GM23338 (cell line): ENCODE data around the gene RAB13. TPM values are rescaled to one million over a fixed set of nuclear protein-coding genes. Genes with fewer than 3 reads are reported as not detected.

Source experiments
- ATAC-seq: fragments of 200-7000 bp; cut with Tn5 transposase; 3 replicates; pipeline ENCODE4 v1.9.1; 2020
- DNase-seq: peaks from one replicate; pipeline ENCODE4 v3.0.0-alpha.2; 2015; ENCODE audit warnings: low spot score
- H2AFZ ChIP-seq: fragments of 200-600 bp; sonication (generic); 2 replicates; pipeline ENCODE4 v1.8.0; 2016; ENCODE audit warnings: antibody characterized with exemption, mild to moderate bottlenecking, moderate library complexity
- H3F3A ChIP-seq: fragments of 200-600 bp; sonication (generic); replicated peaks from 2 replicates; pipeline ENCODE4 v1.8.0; 2017; ENCODE audit warnings: antibody characterized with exemption, mixed run types, low read depth
- H3K27ac ChIP-seq: fragments of 200-600 bp; sonication (generic); 2 replicates; pipeline ENCODE4 v1.6.1; 2016; ENCODE audit warnings: low read depth
- H3K27me3 ChIP-seq: fragments of 200-600 bp; sonication (generic); 2 replicates; pipeline ENCODE4 v1.8.0; 2016; ENCODE audit warnings: mild to moderate bottlenecking, mixed run types, moderate library complexity; ENCODE audit not compliant: insufficient read depth
- H3K36me3 ChIP-seq: fragments of 200-600 bp; sonication (generic); 2 replicates; pipeline ENCODE4 v1.8.0; 2016; ENCODE audit warnings: mild to moderate bottlenecking; ENCODE audit not compliant: insufficient read depth
- H3K4me1 ChIP-seq: fragments of 200-600 bp; sonication (generic); 2 replicates; pipeline ENCODE4 v1.8.0; 2016; ENCODE audit warnings: mild to moderate bottlenecking, moderate library complexity; ENCODE audit not compliant: insufficient read depth
- H3K4me2 ChIP-seq: fragments of 200-600 bp; sonication (generic); 2 replicates; pipeline ENCODE4 v1.7.1; 2017; ENCODE audit warnings: mixed run types
- H3K4me3 ChIP-seq: fragments of 200-600 bp; sonication (generic); 2 replicates; pipeline ENCODE4 v1.6.1; 2016; ENCODE audit warnings: mixed run types
- H3K79me2 ChIP-seq: fragments of 200-600 bp; sonication (generic); replicated peaks from 2 replicates; pipeline ENCODE4 v1.8.0; 2017; ENCODE audit warnings: mild to moderate bottlenecking; ENCODE audit not compliant: insufficient read depth
- H3K9me2 ChIP-seq: fragments of 200-600 bp; sonication (generic); 2 replicates; pipeline ENCODE4 v1.8.0; 2017; ENCODE audit not compliant: insufficient read depth
- H4K20me1 ChIP-seq: fragments of 200-600 bp; sonication (generic); replicated peaks from 2 replicates; pipeline ENCODE4 v1.8.0; 2017; ENCODE audit warnings: mild to moderate bottlenecking; ENCODE audit not compliant: insufficient read depth
- H3K27ac Mint-ChIP-seq: 2 replicates; pipeline ENCODE4 v1.8.0; 2020; ENCODE audit warnings: inconsistent platforms, mild to moderate bottlenecking, moderate library complexity, mixed read lengths
- H3K27me3 Mint-ChIP-seq: 3 replicates; pipeline ENCODE4 v1.8.0; 2022; ENCODE audit warnings: low read depth, mild to moderate bottlenecking, moderate library complexity, mixed read lengths, inconsistent platforms; ENCODE audit not compliant: insufficient read depth, poor library complexity
- H3K36me3 Mint-ChIP-seq: 3 replicates; pipeline ENCODE4 v1.8.0; 2021; ENCODE audit warnings: low read depth, mild to moderate bottlenecking, inconsistent platforms, moderate library complexity, mixed read lengths
- H3K4me1 Mint-ChIP-seq: 3 replicates; pipeline ENCODE4 v1.8.0; 2020; ENCODE audit warnings: mild to moderate bottlenecking, inconsistent platforms, mixed read lengths
- H3K4me3 Mint-ChIP-seq: 3 replicates; pipeline ENCODE4 v1.8.0; 2021; ENCODE audit warnings: moderate library complexity, mild to moderate bottlenecking, inconsistent platforms, mixed read lengths
- H3K9me3 Mint-ChIP-seq: 3 replicates; pipeline ENCODE4 v1.8.0; 2020; ENCODE audit warnings: moderate library complexity, mild to moderate bottlenecking, inconsistent platforms, mixed read lengths
- CREB1 ChIP-seq: fragments of 250-450 bp; sonication (Bioruptor Pico); IDR thresholded peaks from 2 replicates; pipeline ENCODE4 v1.5.0; 2020; ENCODE audit warnings: low read depth, mild to moderate bottlenecking, moderate library complexity
- ETS1 ChIP-seq: IDR thresholded peaks from 2 replicates; pipeline ENCODE4 v1.6.1; 2016; ENCODE audit warnings: antibody characterized with exemption
- EZH2 ChIP-seq: fragments of 200-600 bp; sonication (generic); IDR thresholded peaks from one replicate; pipeline ENCODE4 v1.8.0; 2017; ENCODE audit warnings: antibody characterized with exemption, mild to moderate bottlenecking, low read depth; ENCODE audit not compliant: unreplicated experiment
- NANOG ChIP-seq: IDR thresholded peaks from 2 replicates; pipeline ENCODE4 v1.6.1; 2016; ENCODE audit warnings: antibody characterized with exemption, borderline replicate concordance
- REST ChIP-seq: IDR thresholded peaks from one replicate; pipeline ENCODE4 v1.6.1; 2018; ENCODE audit warnings: antibody characterized with exemption; ENCODE audit not compliant: unreplicated experiment
- ZNF114 ChIP-seq: fragments of 250-450 bp; sonication (Bioruptor Pico); IDR thresholded peaks from 2 replicates; pipeline ENCODE4 v1.5.0; 2020; ENCODE audit warnings: mild to moderate bottlenecking, moderate library complexity
- ZNF331 ChIP-seq: fragments of 250-450 bp; sonication (Bioruptor Pico); IDR thresholded peaks from 2 replicates; pipeline ENCODE4 v1.5.0; 2020; ENCODE audit warnings: low read depth, mild to moderate bottlenecking, moderate library complexity
- ZNF462 ChIP-seq: fragments of 250-450 bp; sonication (Bioruptor Pico); IDR thresholded peaks from 2 replicates; pipeline ENCODE4 v1.5.0; 2020; ENCODE audit warnings: mild to moderate bottlenecking, moderate library complexity
- polyA plus RNA-seq: library from polyadenylated mRNA; unstranded; fragments of >200 nt; fragmentation: Nextera tagmentation; extraction: Ambion mirVana; gene quantifications from 2 replicates; pipeline ENCODE4 v1.2.1, GENCODE V29; 2016
- total RNA-seq: library from RNA; depleted of rRNA; stranded (reverse); fragments of >200 nt; shearing (Covaris generic); gene quantifications from 2 replicates; pipeline ENCODE4 v1.2.3, GENCODE V29; 2014

Gene RAB13
- total and polyA plus RNA-seq, 2 experiments from 2014 or later: 38.6 to 171 TPM

GRCh38 chr1:153937331-153937730 is 48.8 kb downstream of the RAB13 start:
- Histone ChIP-seq H2AFZ (no peak overlapping the region), H3K27ac (no peak overlapping the region), H3K9me2 (no peaks in the 10 kb centered on the region), H3K4me2 (no peak overlapping the region), H3K4me1 (no peaks in the 10 kb centered on the region), H3K79me2 (no peaks in the 10 kb centered on the region), H3K4me3 (no peak overlapping the region), H4K20me1 (no peaks in the 10 kb centered on the region), H3F3A (no peaks in the 10 kb centered on the region), H3K36me3 (peaks cover 20% of the 10 kb centered on the region), H3K27me3 (no peaks in the 10 kb centered on the region)
- H3K36me3 Mint-ChIP-seq: peaks cover 80% of the 10 kb centered on the region
- H3K9me3 Mint-ChIP-seq: no peaks in the 10 kb centered on the region
- H3K27me3 Mint-ChIP-seq: peaks cover 10% of the 10 kb centered on the region
- TF ChIP-seq ZNF462 (CRISPR knock-in tag) (no peak), ETS1 (no peak), REST (no peak), ZNF114 (CRISPR knock-in tag) (no peak), NANOG (no peak), ZNF331 (CRISPR knock-in tag) (no peak), EZH2 (no peak), CREB1 (CRISPR knock-in tag) (no peak)
- H3K4me3 Mint-ChIP-seq: no peak overlapping the region
- ATAC-seq: no peak
- H3K4me1 Mint-ChIP-seq: no peaks in the 10 kb centered on the region
- no peak overlapping the region for H3K27ac Mint-ChIP-seq
- DNase-seq: no peak
